NOMO-1 treated with dmso at 0.1 percent for 144 hours (cell line): ENCODE data around the gene SEPTIN5.
"Not testable (repeated sequence)": the region's sequence is repeated elsewhere in the genome, so short reads cannot be mapped to it uniquely, and the experiment has no call there.

ENCODE experiments used
- DNase-seq: peaks from one replicate; lab custom pipeline; 2025; ENCODE audit not compliant: unreplicated experiment; lab: John Stamatoyannopoulos, UW

Gene SEPTIN5

GRCh38 chr22:19720150-19720827, 6.0 kb downstream of the SEPTIN5 start:
- DNase-seq, result no peak

GRCh38 chr22:19720999-19721329, 6.7 kb downstream of the SEPTIN5 start:
- DNase-seq, result no peak

GRCh38 chr22:19721330-19722177, 7.3 kb downstream of the SEPTIN5 start:
- DNase-seq, result no peak

- no peak for DNase-seq
These were observed 8.1 kb downstream of the SEPTIN5 start for GRCh38 chr22:19722178-19722981.

- no peak for DNase-seq
These were observed 8.6 kb downstream of the SEPTIN5 start for GRCh38 chr22:19722982-19723231.

- DNase-seq, result peak; percentile 30
These were observed 9.1 kb downstream of the SEPTIN5 start, which contains the start of gene GP1BB for GRCh38 chr22:19723232-19723982. GP1BB (plus strand) TSS chr22:19723539; CDS start chr22:19723570, 31 bp downstream.

- DNase-seq, result no peak
These were observed 9.9 kb downstream of the SEPTIN5 start for GRCh38 chr22:19723983-19724827.

- no peak for DNase-seq
These were observed 10.8 kb downstream of the SEPTIN5 start for GRCh38 chr22:19724927-19725661.

- DNase-seq, result not testable (repeated sequence)
These were observed 11.9 kb downstream of the SEPTIN5 start for GRCh38 chr22:19726064-19726788.

- no peak for DNase-seq
These were observed 13.2 kb downstream of the SEPTIN5 start for GRCh38 chr22:19727310-19728150.

- no peak for DNase-seq
These were observed 14.0 kb downstream of the SEPTIN5 start for GRCh38 chr22:19728271-19728670.

- DNase-seq, result no peak
These were observed 14.5 kb downstream of the SEPTIN5 start for GRCh38 chr22:19728836-19729235.

- DNase-seq, result no peak
These were observed 15.2 kb downstream of the SEPTIN5 start for GRCh38 chr22:19729507-19729906.

- no peak for DNase-seq
These were observed 15.9 kb downstream of the SEPTIN5 start for GRCh38 chr22:19730198-19730597.

GRCh38 chr22:19730655-19731360, 16.5 kb downstream of the SEPTIN5 start:
- peak; percentile 50 for DNase-seq

- DNase-seq, result no peak
These were observed 17.2 kb downstream of the SEPTIN5 start for GRCh38 chr22:19731361-19732135.
